CD4-positive, alpha-beta T cell treated with Interleukin-17A for 4 hours (primary cell): ENCODE measurements around the gene KAT7.
A peak's percentile ranks its signal among the peaks of the same experiment; 100 is the strongest.
"Not testable (repeated sequence)": the region's sequence is repeated elsewhere in the genome, so short reads cannot be mapped to it uniquely, and the experiment has no call there.

Source experiments
- DNase-seq: peaks from one replicate; pipeline ENCODE4 v3.0.0-alpha.2; 2020; ENCODE audit warnings: mixed read lengths

KAT7 gene

DNA sequence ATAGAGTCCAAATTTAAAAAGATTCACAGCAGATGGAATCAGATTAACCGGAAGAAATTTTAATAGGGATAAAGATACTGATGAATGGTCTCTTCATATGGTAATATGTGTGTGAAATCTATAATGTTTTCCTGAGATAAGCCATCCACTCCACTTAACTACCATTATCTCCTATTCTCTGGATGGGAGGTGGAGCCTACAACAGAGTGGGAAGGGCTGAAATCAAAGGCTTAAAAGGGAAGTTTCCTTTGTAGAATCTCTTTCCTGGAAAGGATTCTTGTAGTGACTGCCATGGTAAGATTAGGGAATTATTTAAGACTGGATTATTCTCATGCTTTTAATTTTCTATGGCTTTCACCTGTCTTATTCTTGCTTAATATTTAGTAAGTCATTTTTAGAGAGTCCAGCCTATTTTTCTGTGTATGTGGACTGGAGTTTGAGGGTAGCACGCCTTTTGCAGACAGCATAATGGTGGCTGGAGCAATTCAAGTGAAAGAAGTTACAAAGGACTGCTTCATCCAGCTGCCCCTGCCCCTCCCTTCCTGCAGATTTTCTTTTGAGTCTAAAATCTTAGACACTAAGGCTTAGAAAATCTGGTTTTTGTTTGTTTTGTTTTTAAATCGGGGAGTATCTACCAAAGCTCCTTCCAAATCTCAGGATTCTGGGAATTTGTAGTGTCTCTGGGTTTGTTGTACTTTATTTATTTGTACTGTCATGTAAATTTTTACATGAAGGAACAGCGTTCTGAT, 26.5 kb downstream of the KAT7 start:
- DNase-seq, result no peak

DNA sequence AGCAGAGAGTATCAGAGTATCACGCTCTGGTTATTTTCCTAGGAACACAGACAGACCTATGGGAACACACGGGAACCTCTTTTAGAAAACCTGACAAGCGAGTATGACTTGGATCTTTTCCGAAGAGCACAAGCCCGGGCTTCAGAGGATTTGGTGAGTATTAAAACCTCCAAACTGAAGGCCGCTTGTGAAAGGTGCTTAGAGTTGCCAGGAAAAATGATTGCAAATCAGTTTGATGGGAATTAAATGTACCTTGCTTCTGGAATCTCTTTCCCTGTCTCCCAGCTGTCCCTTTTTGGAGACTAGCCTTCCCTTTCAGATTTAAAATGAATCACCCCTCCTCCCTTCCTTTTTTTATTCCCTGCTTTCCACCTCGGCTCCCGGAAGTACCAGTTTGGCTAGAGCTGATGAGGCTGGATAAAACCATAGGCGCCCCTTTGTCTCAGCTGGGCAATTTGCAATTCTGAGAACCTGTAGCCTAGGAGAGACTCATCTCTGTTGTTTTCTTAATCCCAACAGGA, 27.3 kb downstream of the KAT7 start:
- no peak for DNase-seq

- DNase-seq, result peak; percentile 75
These were observed 29.5 kb downstream of the KAT7 start for GRCh38 chr17:49817993-49818392.

GRCh38 chr17:49819138-49819537, 30.7 kb downstream of the KAT7 start:
- DNase-seq, result no peak

DNA sequence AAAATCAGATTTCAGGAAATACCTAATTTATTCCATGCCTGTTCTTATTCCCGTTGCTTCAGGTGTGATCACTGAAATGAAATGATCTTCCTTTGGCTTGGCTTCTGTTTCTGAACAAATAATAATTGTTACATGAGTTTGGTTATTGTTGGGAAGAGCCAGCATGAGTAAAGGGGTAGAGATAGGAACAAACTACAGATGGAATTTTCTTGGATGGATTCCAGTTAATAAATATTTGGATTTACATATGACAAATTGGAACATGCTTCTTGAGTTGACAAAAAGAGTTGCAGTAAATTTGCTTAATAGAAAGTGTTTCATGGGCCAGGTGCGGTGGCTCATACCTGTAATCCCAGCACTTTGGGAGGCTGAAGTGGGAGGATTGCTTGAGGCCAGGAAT, 31.2 kb downstream of the KAT7 start:
- DNase-seq, result no peak

- DNase-seq, result no peak
These were observed 32.3 kb downstream of the KAT7 start for GRCh38 chr17:49820773-49821172.

DNA sequence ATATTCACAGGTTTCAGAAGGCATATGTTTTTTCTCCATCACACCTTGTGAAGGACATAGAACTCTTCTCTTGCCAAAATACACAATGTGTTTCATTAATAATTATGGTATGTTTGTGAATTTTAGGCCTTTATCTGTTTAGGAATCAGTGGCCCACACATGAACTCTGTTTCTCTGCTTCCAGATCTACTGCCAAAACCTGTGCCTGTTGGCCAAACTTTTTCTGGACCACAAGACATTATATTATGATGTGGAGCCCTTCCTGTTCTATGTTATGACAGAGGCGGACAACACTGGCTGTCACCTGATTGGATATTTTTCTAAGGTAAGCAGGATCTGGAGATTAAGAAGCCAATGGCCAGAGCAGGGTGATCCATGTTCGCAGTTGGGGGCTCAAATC, 33.0 kb downstream of the KAT7 start:
- no peak for DNase-seq

- no peak for DNase-seq
These were observed 33.4 kb downstream of the KAT7 start for GRCh38 chr17:49821916-49822315.

DNA sequence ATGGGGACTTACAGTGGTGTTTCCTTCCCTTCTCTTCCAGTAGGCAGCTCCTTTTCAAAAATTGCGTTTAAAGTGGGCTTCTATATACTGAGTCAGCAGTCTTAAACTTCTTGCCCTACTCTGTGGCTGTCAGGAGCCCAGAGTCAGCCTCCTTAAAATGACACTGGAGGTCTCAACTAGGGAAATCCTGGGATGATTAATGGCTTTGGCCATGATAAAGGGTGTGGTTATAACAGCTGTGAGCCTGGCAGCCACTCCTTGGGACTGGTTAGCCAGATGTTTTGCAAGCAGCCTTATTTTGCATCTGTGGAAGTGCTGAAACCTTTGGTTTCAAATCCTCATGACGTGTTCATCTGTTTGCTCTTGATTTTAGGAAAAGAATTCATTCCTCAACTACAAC, 34.3 kb downstream of the KAT7 start:
- DNase-seq, result no peak

DNA sequence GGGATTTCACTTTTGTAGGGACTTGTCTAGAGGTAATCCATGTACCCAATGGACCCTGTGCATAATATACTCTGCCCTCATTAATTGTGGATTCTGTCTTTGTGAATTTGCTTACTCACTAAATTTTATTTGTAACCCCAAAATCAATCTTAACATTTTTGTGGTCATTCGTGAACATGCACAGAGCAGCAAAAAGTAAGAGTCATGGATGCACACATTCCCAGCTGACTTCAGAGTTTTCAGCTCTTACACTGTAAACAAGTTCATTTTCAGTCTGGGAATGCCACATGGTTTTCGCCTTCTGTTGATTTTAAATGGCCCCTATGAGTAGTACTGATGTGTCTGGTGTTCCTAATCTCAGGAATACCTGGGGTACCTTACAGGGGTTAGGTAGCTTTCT, 35.1 kb downstream of the KAT7 start:
- DNase-seq, result no peak

GRCh38 chr17:49825645-49826044, 37.2 kb downstream of the KAT7 start:
- DNase-seq, result no peak

DNA sequence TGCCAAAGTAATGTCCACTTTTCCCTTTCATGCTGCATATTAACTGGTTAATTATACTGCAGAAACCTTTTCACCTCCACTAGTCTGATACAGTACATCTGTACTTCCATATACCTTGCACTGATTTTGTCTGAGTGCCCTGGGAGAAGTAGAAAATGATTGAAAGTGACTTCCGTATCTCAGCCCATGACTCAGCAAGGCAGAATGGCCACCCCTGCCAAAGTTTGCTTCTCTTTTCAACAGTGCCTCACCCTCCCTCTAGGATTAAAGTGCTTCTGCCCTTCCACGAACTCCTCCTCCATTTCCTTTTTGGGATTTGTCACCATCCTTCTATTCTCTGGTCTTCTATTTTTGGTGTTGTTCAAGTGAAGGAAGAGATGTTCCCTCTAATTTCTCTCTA, 39.8 kb downstream of the KAT7 start:
- not testable (repeated sequence) for DNase-seq

GRCh38 chr17:49829026-49829425, 40.5 kb downstream of the KAT7 start:
- DNase-seq, result no peak

- DNase-seq, result no peak
These were observed 42.1 kb downstream of the KAT7 start for GRCh38 chr17:49830605-49831004.

DNA sequence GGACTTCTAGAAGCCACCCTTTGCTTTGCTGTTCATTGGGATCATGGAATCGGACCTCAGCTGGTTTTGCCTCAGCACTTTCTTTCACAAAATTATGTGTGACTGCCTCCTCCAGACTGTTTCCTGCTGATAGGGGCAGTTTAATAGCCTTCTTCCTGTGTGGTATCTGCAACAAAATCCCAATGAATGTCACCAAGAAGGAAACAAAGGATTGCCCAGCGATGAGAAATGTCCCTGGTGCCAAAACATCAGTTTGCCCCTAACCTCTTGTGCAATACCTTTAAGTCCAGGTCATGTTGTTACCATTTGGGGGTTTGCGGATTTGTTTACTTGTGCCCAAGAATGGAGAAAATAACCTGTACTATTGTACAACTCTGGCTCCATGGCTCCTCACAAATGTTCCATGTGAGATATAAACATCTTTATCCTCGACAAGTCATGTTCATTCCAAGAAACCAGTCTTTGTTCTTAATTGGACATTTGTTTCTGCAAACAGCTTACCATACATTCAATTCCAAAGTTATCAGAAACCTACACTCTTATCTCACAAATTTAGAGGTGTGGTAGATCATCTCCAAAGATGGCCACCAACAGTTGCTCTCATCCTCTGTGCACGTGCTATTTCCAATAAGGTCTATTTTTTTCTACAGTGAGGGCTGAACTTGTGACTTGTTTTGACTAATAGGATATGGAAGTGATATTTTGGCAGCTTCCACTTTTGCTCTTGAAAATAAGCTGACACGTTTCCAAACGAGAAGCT, 44.5 kb downstream of the KAT7 start:
- DNase-seq, result no peak

DNA sequence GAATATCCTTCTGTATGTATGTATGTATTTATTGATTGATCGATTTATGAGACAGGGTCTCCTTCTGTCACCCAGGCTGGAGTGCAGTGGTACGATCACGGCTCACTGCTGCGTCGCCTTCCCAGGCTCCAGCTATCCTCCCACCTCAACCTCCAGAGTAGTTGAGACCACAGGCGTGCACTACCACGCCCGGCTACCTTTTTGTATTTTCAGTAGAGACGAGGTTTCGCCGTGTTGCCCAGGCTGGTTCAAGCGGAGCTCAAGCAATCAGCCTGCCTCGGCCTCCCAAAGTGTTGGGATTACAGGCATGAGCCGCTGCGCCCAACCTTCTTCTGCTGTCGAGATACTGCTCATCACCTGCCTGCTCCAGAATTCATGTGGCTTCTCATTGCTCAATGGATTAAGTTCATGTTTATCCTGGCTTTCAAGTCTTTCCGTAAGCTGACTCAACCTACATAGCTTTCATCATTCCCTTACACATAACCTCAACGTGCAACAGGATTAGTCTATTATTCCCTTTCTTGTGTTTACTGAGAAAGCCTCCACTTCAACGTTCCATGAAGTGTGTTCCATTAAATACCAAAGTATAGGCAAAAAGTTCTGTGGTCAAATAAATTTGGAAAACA, 45.8 kb downstream of the KAT7 start:
- DNase-seq, result no peak

DNA sequence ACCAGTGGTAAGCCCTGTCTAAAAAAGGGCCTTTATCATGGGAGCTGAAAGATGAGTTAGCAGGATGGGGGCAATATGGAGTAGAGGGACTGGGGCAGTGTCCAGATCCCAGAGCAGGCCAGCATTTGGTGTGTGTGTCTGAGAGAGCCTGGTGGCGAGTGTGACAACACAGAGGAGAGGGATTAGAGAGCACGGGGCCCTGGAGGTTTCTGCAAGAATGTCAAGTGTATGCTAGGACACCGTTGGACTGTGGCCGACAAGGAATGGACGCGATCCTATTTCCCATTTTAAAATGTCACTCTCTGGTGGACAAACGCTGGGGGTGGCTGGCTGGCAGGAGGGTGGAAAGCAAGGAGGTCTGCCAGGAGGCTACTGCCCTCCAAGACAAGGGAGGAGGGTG, 47.0 kb downstream of the KAT7 start:
- no peak for DNase-seq

- DNase-seq, result no peak
These were observed 47.9 kb downstream of the KAT7 start for GRCh38 chr17:49836111-49837030.

GRCh38 chr17:49839455-49839854, 51.0 kb downstream of the KAT7 start:
- DNase-seq, result no peak

DNA sequence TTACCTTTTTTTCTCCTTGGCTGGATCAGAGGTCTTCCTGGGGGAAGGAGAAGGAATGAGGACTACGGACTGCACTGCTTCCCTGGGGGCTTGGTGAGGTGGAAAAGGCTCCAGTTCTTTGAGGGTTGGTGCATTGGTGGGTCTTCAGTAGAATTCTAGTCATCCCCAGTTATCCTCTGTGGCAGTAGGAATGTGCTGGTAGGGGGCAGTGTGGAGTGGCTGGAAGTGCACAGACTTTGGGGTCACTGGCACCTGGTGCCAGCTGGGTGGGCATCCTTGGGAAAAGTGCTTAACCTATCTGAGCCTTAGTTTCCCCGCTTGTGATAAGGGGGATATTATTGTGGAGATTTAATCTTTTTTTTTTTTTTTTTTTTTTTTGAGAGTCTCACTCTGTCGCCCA, 53.1 kb downstream of the KAT7 start:
- DNase-seq, result no peak

- no peak for DNase-seq
These were observed 53.9 kb downstream of the KAT7 start for GRCh38 chr17:49842371-49842770.

DNA sequence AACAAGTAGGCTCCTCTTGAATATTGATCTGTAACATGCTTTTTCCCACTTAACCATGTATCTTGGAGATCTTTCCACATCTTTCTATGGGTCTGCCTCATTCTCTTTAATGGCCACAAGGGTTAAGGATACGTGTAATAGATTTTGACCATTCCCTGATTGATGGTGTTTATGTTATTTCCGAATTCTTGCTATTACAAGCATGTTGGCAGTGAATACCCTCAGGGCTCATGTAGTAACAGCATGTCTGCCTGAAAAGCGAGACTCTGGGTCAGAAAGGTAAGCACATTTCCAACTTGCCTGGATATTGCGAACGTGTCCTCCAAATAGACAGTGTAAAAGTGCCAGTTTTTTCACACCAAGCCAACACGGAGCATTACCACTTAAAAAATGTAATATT, 54.4 kb downstream of the KAT7 start:
- DNase-seq, result no peak
